Pancreas (tissue), 10 donors: ENCODE data around the gene FAT1. TPM values are rescaled to one million over a fixed set of nuclear protein-coding genes. Genes with fewer than 3 reads are reported as not detected.

ENCODE experiments used
- ATAC-seq, 4 donors: fragments of 200-7000 bp; cut with Tn5 transposase; one replicate each; pipeline versions ENCODE4 v1.8.0 to v1.9.1; 2020; ENCODE audit warnings: mild to moderate bottlenecking in 4 of 4, moderate library complexity in 4 of 4
- DNase-seq, 6 donors: peaks; one replicate each; pipeline ENCODE4 v3.0.0-alpha.2; 2020
- FAIRE-seq: peaks from 2 replicates; lab custom pipeline; 2012; peaks lifted over from hg19 to GRCh38; lab: Jason Lieb, UNC
- H3K27ac ChIP-seq, 4 donors: fragments of 200-600 bp; sonication (generic); 1 replicate in 3 of 4; 2 replicates in 1 of 4; pipeline versions ENCODE4 v1.5.0 to v1.8.0; 2020
- H3K27me3 ChIP-seq, 4 donors: fragments of 200-600 bp; one replicate each; pipeline ENCODE4 v1.8.0; 2021
- H3K36me3 ChIP-seq, 3 donors: fragments of 200-600 bp; sonication (generic) in 1 of 3; one replicate each; pipeline versions ENCODE4 v1.5.0 to v1.8.0; 2020 to 2021
- H3K4me1 ChIP-seq, 3 donors: fragments of 200-600 bp; one replicate each; pipeline ENCODE4 v1.8.0; 2021
- H3K4me3 ChIP-seq, 4 donors: fragments of 200-600 bp; sonication (generic) in 2 of 4; one replicate each; pipeline versions ENCODE4 v1.5.0 to v1.8.0; 2020 to 2021
- H3K9me3 ChIP-seq, 4 donors: fragments of 200-600 bp; one replicate each; pipeline ENCODE4 v1.8.0; 2021
- CTCF ChIP-seq, 4 donors: fragments of 200-600 bp; sonication (generic) in 3 of 4; IDR thresholded peaks; one replicate each; pipeline versions ENCODE4 v1.5.0 to v1.8.0; 2021; ENCODE audit warnings: antibody characterized with exemption in 4 of 4
- WGBS, 2 donors: extraction: QIAGEN DNeasy Blood & Tissue Kit; methylation state at CpG; one replicate each; pipeline ENCODE4 v1.1.7; 2013; 5-methylcytosine and 5-hydroxymethylcytosine counted together
- intact Hi-C, 3 donors: fragments of 100-400 bp; cut with DNase I; formaldehyde crosslinking; loops; one replicate each; pipeline versions ENCODE4 v1.11.1 to v1.14.2; 2022
- polyA plus RNA-seq, 2 donors: library from polyadenylated mRNA; stranded (reverse); fragments of 200-250 nt; gene quantifications; one replicate each; pipeline ENCODE4 v1.2.3, GENCODE V29; 2013
- total RNA-seq, 6 donors: library from RNA; stranded (reverse); fragmentation: NEBNext Ultra II Directional in 4 of 6; extraction: Animal tissue kit (Norgen Biotek cat#: 25700) in 4 of 6; gene quantifications; one replicate each; pipeline versions ENCODE4 v1.2.1 to v1.2.4, GENCODE V29; 2021 to 2023
- donor health status: healthy with polysubstance abuse.
- donor health status: DM: no; HTN: no; CAD: no; lungs with moderate emphysema.
- donor health status: DM: no; HTN: no; CAD: no.
- donor health status: control.
- donor health status: control.
- donor health status: Bipolar disorder and iron deficiency.
- donor health status: DM: yes; HTN: yes; CAD: no.
- donor health status: DM: no; HTN: no; CAD: no.
- donor health status: DM: no; HTN: no; CAD: no.
- donor health status: DM: yes; HTN: yes; CAD: no.

FAT1 gene
- 10 to 100 TPM; 54.8 to 91.6 (median 71.3) TPM for total RNA-seq
- polyA plus RNA-seq, result 10 to 100 TPM; 16.9 to 26.6 TPM

- FAIRE-seq (no peak), DNase-seq (peak; percentile 59 to 89 (median 75)), ATAC-seq (peak; percentile 53 to 76 (median 62))
- no peaks in the 10 kb centered on the region for H3K27me3 ChIP-seq
- H3K9me3 ChIP-seq, result no peaks in the 10 kb centered on the region
- intact Hi-C loops, result no loop called here
- no peak for TF ChIP-seq CTCF (IDR thresholded peaks at IDR 0.05)
- WGBS, 2 donors, result 0 to 1% methylated on average over 80 to 112 of the region's 112 CpGs
- peaks cover 0 to 8% (median 0%) of the 10 kb centered on the region in 3 donors for H3K4me1 ChIP-seq
- H3K36me3 ChIP-seq, result no peaks in the 10 kb centered on the region
- H3K4me3 ChIP-seq, result peak within 1 kb of the TSS; percentile 54 to 96 (median 86)
- peak within 1 kb of the TSS; percentile 72 to 91 (median 82) for H3K27ac ChIP-seq
These were observed at the start of gene FAT1 for GRCh38 chr4:186723292-186724057. FAT1 (minus strand) TSS chr4:186723856; CDS start chr4:186709827, 14,029 bp downstream.

- Histone ChIP-seq H3K4me3 (no peak overlapping the region), H3K36me3 (no peaks in the 10 kb centered on the region), H3K27me3 (no peaks in the 10 kb centered on the region), H3K27ac (no peak overlapping the region), H3K9me3 (no peaks in the 10 kb centered on the region), H3K4me1 (no peaks in the 10 kb centered on the region)
- intact Hi-C loops, result no loop called here
- no peak for DNase-seq
- no peak for FAIRE-seq
- TF ChIP-seq CTCF (IDR thresholded peaks at IDR 0.05), result no peak
- WGBS, 2 donors, result 60 to 63% methylated on average over 12 of the region's 12 CpGs
- ATAC-seq, result no peak
These were observed 49.4 kb upstream of the FAT1 start for GRCh38 chr4:186772936-186773487.

- intact Hi-C loops, result no loop called here
- no peak overlapping the region for H3K27ac ChIP-seq
- FAIRE-seq (no peak), ATAC-seq (no peak), DNase-seq (no peak)
- H3K27me3 ChIP-seq, result no peaks in the 10 kb centered on the region
- no peak overlapping the region for H3K4me3 ChIP-seq
- WGBS, 2 donors, result 68 to 72% methylated on average over 2 of the region's 2 CpGs
- no peaks in the 10 kb centered on the region for H3K4me1 ChIP-seq
- no peaks in the 10 kb centered on the region for H3K9me3 ChIP-seq
- TF ChIP-seq CTCF (IDR thresholded peaks at IDR 0.05), result no peak
- no peaks in the 10 kb centered on the region for H3K36me3 ChIP-seq
These were observed 48.0 kb upstream of the FAT1 start for GRCh38 chr4:186771624-186772023.

- intact Hi-C loops, result no loop called here
These were observed 47.0 kb upstream of the FAT1 start for GRCh38 chr4:186770481-186771175.

More at GRCh38 chr4:186770481-186771175, 47.0 kb upstream of the FAT1 start:
- no peaks in the 10 kb centered on the region for H3K4me1 ChIP-seq
- ATAC-seq, result no peak
- H3K9me3 ChIP-seq, result no peaks in the 10 kb centered on the region
- TF ChIP-seq CTCF (IDR thresholded peaks at IDR 0.05), result no peak
- no peak overlapping the region for H3K4me3 ChIP-seq
- no peak overlapping the region for H3K27ac ChIP-seq
- no peaks in the 10 kb centered on the region for H3K36me3 ChIP-seq
- FAIRE-seq, result no peak
- 88 to 91% methylated on average over 4 of the region's 4 CpGs for WGBS, 2 donors
- H3K27me3 ChIP-seq, result no peaks in the 10 kb centered on the region
- DNase-seq, result no peak
